Upper lobe of left lung (tissue), 4 donors: ENCODE measurements around the gene KRT82.

Source experiments
- CTCF ChIP-seq, 6 experiments: fragments of 450-650 bp in 4 of 6; fragments of 200-600 bp in 2 of 6; sonication (generic) in 2 of 6; IDR thresholded peaks; one replicate each; pipeline ENCODE4 v1.5.1; 2016 to 2019; ENCODE audit warnings: antibody characterized with exemption in 6 of 6
- EP300 ChIP-seq, 4 donors: sonication (generic); formaldehyde crosslinking; IDR thresholded peaks; one replicate each; pipeline ENCODE4 v1.5.1; 2017; ENCODE audit warnings: antibody characterized with exemption in 4 of 4, control low read depth in 2 of 4
- POLR2A ChIP-seq, 4 donors: fragments of 450-650 bp; IDR thresholded peaks; one replicate each; pipeline ENCODE4 v1.5.1; 2016 to 2017; ENCODE audit warnings: antibody characterized with exemption in 4 of 4, mild to moderate bottlenecking in 2 of 4
- POLR2AphosphoS5 ChIP-seq, 2 donors: sonication (generic); formaldehyde crosslinking; IDR thresholded peaks; one replicate each; pipeline ENCODE4 v1.5.1; 2017; ENCODE audit warnings: antibody characterized with exemption in 2 of 2

GRCh38 chr12:52363111-52363679 lies 42.9 kb downstream of the KRT82 start:
- TF ChIP-seq CTCF (IDR thresholded peaks at IDR 0.05) (no peak), EP300 (IDR thresholded peaks at IDR 0.05) (no peak), POLR2A (IDR thresholded peaks at IDR 0.05) (no peak), POLR2AphosphoS5 (IDR thresholded peaks at IDR 0.05) (no peak)
